ENCODE results near the gene TMEM190.

The TMEM190 gene

DNA sequence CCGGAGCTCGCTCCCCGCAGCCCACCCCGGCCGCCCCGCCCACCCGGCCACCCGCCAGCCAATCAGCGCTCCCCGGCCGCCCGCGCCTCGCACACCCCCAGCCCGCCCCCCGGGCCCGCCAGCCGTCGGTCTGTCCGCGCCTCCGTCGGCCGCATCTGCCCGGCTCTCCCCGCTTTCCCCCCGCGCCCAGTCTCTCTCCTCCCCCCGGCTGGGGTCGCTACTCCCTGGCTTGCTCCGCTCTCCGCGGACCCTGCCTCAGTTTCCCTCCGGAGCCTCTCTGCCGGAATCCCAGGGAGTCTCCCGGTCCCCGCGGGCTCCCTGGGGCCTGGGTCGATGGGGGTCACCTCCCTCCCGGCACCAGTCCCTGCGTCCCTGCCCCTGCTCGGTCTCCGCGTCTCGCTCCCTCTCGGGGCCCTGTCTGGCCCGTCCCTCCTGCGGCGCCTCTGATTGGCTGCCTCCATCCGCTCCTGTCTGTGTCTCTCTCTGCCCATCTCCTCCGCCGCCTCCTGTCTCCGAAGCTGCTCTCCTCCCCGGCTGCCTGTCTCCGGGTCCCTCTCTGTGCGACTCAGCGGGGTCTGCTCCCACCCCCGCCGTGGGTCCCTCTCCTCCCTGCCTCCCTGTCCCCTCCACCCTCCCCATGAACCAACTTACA lies 6.8 kb upstream of the TMEM190 start:
- FAIRE-seq: no peak
- peak; percentile 90 for DNase-seq (ENCODE audit: low spot score)

DNA sequence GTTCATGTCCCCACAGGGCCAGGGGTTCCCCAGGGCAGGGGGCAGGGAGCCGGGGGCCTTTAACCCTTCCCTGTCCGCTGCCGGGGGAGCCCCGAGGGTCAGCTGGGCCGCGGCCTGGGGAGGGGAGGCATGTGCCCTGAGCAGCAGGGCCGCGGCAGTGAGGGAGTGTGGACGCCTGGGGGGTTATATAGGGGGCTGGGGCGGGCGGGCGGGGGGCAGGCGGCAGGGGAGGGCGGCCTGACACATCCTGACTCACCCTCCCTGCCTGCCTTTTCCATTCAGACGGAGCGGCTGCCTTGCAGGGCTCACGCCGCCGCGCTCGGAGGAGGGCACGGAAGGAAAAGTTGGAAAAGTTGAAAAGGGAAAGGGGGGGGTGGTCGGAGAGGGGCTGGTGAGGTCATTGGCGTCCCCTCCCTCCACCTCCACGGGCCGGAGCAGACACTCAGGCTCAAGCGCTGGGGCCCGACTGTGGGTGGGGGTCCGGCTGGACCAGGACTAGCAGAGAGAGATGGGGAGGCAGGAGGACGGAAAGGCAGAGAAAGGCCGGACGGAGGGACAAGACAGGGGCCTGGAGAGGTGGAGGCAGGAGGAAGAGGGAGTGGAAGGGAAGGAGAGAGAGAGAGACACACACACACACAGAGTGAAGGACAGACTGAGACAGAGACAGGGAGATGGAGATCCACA lies 6.2 kb upstream of the TMEM190 start, which contains the start of gene IL11:
IL11 (minus strand) TSS at position 159 of the 684 bp plus-strand sequence; CDS start at position 6, 153 bp downstream.
- peak; percentile 84 for DNase-seq (ENCODE audit: low spot score)
- peak; percentile 79 for FAIRE-seq

DNA sequence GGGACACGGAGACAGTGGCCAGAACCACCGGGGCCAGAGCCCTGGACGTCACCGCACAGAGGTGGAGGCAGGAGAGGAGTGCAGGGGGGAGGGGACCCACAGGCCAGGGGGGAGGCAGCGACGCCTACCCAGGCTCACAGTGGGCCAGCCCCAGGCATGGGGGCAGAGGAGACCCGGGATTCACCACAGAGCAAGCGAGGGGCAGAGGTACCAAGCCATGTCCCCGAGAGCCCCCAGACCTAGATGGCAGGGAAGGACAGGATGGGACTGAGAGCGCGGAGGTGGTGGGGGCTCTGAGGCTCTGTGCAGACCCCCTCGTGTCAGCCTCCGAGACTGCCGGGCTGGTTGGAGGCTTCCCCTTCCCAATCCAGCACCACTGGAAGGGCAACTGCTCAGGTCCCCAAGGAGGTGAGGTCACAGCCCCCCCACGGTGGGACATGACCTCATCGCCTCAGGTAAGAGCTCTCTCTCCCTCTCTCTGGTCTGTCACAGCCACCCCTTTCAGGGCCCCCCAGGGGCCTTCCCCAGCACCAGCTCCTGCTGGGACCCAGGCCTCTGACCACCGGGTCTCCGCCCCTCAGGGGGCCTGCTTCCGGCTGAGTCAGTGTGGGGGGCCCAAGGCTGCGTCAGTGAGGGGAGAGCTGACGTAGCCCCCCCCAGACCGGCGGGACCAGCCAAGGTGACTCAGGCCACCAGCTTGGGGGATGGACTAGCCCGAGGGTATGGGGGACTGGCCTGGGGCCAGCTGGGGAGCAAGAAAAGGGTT lies 4.1 kb upstream of the TMEM190 start:
- FAIRE-seq (no peak), DNase-seq (ENCODE audit: low spot score) (peak; percentile 35)

DNA sequence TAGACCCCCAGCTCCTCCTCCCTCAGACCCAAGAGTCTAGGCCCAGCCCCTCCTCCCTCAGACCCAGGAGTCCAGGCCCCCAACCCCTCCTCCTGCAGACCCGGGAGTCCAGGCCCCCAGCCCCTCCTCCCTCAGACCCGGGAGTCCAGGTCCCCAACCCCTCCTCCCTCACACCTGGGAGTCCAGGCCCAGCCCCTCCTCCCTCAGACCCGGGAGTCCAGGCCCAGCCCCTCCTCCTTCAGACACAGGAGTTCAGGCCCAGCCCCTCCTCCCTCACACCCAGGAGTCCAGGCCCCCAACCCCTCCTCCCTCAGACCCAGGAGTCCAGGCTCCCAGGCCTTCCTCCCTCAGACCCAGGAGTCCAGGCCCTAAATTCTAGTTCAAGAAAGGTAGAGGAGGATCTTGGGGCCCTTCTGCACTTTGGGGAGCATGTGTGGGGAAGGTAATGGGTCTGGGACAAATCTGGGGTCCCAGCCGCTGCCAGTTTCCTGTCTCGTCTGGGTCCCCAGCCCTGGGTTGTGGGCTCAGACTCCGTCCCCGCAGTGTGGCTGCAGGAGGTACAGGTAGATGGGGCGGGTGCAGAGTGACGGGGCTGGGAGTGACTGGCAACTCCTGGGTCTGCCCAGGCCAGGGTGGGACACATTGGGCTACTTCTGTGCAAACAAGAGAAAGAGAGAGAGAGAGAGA lies 3.2 kb upstream of the TMEM190 start:
- DNase-seq (ENCODE audit: low spot score) (no peak), FAIRE-seq (no peak)

DNA sequence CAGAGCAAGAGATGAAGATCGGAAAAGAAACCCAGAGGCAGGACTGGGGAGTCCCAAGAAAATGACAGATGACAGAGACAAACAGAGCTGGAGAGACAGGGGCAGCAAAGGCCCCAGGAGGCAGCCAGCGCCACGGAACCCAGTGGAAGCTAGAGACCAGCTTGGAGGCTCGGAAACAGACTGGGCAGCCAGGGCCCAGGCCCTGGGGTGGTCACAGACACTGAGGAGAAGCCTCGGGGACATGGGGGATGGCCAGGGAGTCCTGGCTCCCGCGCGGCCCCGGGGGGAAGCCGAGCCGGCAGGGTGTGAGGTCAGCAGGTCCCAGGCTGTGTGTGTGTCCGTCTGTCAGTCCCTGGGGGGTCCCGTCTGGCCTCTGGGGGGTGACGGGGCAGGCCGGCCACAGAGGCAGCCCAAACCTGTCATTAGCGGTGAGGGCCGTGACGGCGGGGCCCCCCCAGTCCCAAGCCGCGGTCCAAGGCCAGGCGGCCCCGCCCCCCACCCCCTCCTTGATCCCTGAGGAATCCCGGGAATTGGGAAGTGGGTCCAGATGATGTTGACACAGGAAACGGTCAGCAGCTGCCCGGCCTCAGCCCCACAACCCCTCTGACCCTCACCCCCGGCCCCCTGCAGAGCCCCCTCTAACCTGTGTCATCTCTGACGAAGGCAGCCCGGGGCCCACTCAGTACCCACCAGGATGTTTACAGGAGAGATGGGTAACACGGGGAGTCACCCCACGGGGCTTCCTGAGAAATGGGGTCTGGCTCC lies 2.5 kb upstream of the TMEM190 start:
- DNase-seq (ENCODE audit: low spot score): no peak
- FAIRE-seq: no peak

GRCh38 chr19:55377356-55378131 lies 918 bp downstream of the TMEM190 start:
- DNase-seq (ENCODE audit: low spot score) (no peak), FAIRE-seq (no peak)

GRCh38 chr19:55379174-55379573 lies 2.5 kb downstream of the TMEM190 start:
- no peak for DNase-seq (ENCODE audit: low spot score)
- no peak for FAIRE-seq

GRCh38 chr19:55382013-55382412 lies 5.4 kb downstream of the TMEM190 start:
- FAIRE-seq: peak; percentile 77
- no peak for DNase-seq (ENCODE audit: low spot score)

DNA sequence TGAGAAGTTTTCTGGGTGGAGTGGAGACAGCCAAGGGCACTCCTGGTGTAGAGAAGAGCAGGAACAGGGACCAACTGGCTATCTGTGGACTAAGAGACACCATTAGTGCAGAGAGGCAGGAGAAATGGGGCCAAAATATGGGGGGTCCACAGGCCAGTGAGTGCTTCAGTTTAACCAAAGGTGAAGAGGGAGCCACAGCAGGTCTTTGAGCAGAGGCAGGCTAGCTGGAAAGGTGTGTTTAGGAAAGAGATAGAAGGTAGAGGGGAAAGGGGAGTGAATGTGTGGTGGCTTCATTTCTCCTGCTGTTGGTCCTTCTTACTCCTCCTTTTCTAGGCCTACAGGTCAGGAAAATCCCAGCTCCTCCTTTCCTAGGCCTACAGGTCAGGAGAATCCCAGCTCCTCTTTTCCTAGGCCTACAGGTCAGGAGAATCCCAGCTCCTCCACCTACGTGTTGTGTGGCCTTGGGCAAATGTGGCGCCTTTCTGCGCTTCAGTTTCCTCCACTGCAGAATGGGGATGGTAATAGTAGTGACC lies 6.0 kb downstream of the TMEM190 start:
- DNase-seq (ENCODE audit: low spot score) (no peak), FAIRE-seq (no peak)

- no peak for FAIRE-seq
- peak; percentile 65 for DNase-seq (ENCODE audit: low spot score)
Measured at GRCh38 chr19:55383279-55384130, 6.9 kb downstream of the TMEM190 start.

GRCh38 chr19:55384131-55384919 lies 7.7 kb downstream of the TMEM190 start, which contains the start of gene TMEM238:
Gene TMEM238 (minus strand): TSS chr19:55384292. CDS start chr19:55384259, 33 bp downstream.
- FAIRE-seq (no peak), DNase-seq (ENCODE audit: low spot score) (no peak)

DNA sequence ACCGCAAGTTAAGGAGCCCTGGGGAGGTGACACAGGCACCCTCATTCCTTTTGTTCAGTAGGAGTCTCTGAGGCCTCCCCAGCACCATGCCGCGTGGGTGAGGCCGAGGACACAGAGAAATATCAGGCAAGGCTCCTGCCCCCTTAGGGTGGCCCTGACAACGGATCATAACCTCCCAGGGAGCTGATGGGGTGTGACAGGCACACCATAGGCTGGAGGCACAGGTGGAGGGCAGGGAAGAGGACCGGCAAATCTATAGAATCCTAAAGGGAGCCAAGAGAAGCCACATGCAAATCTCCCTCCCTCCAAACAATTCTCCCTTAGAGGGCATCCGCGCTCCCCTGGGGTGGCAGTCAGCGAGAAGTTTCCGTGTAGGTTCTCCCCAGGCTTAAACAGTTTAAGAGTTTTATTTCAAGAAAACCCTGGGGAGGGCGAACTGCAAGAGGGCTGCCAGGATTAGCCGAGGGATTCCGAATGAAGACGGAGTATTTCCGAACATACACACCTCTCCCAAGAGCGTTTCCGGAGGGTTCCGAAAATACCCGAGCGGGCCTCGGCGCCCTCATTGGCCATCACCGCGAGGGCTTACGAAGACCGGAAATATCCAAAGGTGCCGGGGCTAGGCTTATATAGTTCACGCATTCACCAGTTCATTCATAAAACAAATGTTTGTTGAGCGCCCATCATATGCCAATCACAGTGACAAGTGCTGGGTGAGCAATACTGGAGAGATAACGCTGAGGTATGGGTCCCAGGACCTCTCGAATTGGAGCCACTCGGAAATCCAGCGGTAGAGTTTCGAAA lies 8.5 kb downstream of the TMEM190 start:
- no peak for FAIRE-seq
- peak; percentile 85 for DNase-seq (ENCODE audit: low spot score)

- FAIRE-seq: peak; percentile 55
- DNase-seq (ENCODE audit: low spot score): peak; percentile 96
Measured at GRCh38 chr19:55385724-55386492, 9.3 kb downstream of the TMEM190 start, which contains the start of gene RPL28. Gene RPL28 (plus strand): TSS chr19:55385932. CDS start chr19:55386358, 426 bp downstream.

- FAIRE-seq (no peak), DNase-seq (ENCODE audit: low spot score) (no peak)
Measured at GRCh38 chr19:55386493-55386971, 9.9 kb downstream of the TMEM190 start.

DNA sequence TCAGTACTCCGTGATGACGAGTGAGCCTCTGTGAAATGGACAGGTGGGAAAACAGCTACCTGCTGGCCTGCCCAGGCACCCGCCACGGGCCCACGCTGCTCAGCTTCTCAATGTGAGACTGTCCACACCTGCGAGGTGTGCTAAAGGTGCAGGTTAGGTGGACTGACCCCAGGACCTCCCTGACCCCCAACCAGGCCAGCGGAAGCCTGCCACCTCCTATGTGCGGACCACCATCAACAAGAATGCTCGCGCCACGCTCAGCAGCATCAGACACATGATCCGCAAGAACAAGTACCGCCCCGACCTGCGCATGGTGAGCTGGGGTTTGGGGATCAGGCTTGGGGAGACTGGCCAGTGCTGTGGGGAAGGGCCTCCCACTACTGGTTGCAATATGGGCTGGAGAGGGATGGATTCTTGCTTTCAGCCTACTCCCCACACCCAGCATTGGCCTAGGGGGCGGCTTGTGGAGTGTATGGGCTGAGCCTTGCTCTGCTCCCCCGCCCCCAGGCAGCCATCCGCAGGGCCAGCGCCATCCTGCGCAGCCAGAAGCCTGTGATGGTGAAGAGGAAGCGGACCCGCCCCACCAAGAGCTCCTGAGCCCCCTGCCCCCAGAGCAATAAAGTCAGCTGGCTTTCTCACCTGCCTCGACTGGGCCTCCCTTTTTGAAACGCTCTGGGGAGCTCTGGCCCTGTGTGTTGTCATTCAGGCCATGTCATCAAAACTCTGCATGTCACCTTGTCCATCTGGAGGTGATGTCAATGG lies 11.3 kb downstream of the TMEM190 start:
- DNase-seq (ENCODE audit: low spot score): no peak
- FAIRE-seq: no peak

All from urothelium cell line (cell line).